B cell (primary cell): ENCODE measurements around the gene UFSP1. TPM values are rescaled to one million over a fixed set of nuclear protein-coding genes. Genes with fewer than 3 reads are reported as not detected.

Experiments used
- ATAC-seq: fragments of 200-7000 bp; cut with Tn5 transposase; one replicate; pipeline ENCODE4 v1.10.0; 2021; ENCODE audit warnings: low read depth, mild to moderate bottlenecking, moderate number of reproducible peaks, moderate library complexity
- CTCF ChIA-PET: fragments of 350-600 bp; sonication (Branson Sonifier 250); formaldehyde crosslinking; loops from one replicate; lab custom pipeline; 2021; ENCODE audit warnings: antibody characterized with exemption, inconsistent platforms; lab: Charles Lee
- POLR2A ChIA-PET: fragments of 350-600 bp; sonication (Branson Sonifier 250); formaldehyde crosslinking; loops from one replicate; lab custom pipeline; 2021; ENCODE audit warnings: antibody characterized with exemption; lab: Charles Lee
- DNase-seq: peaks from one replicate; pipeline ENCODE4 v3.0.0; 2013
- H2AFZ ChIP-seq: 2 replicates; pipeline ENCODE4 v1.6.1; 2012; ENCODE audit warnings: mild to moderate bottlenecking, low read depth, low read length; ENCODE audit not compliant: insufficient read depth, poor library complexity, severe bottlenecking
- H3K27ac ChIP-seq, 2 donors: 1 replicate in 1 of 2; 2 replicates in 1 of 2; pipeline ENCODE4 v1.5.1; 2012 to 2013; ENCODE audit warnings: low read length in 2 of 2, mild to moderate bottlenecking in 2 of 2, moderate library complexity in 1 of 2
- H3K27me3 ChIP-seq, 4 experiments: fragments of 200-600 bp in 1 of 4; sonication (generic) in 1 of 4; replicated peaks in 1 of 4; 1 replicate in 2 of 4; 2 replicates in 2 of 4; pipeline versions ENCODE4 v1.6.1 to v1.7.0; 2013 to 2016; ENCODE audit warnings: low read length in 3 of 4, mild to moderate bottlenecking in 2 of 4, mixed read lengths in 1 of 4, moderate library complexity in 1 of 4; ENCODE audit not compliant: insufficient read depth in 4 of 4, control insufficient read depth in 3 of 4; ENCODE audit errors: control extremely low read depth in 1 of 4
- H3K36me3 ChIP-seq, 2 experiments: replicated peaks in 1 of 2; 1 replicate in 1 of 2; 2 replicates in 1 of 2; pipeline versions ENCODE4 v1.6.1 to v1.7.1; 2013; ENCODE audit warnings: low read length in 1 of 2; ENCODE audit not compliant: insufficient read depth in 2 of 2, control insufficient read depth in 1 of 2; ENCODE audit errors: control extremely low read depth in 1 of 2, extremely low read depth in 1 of 2
- H3K4me1 ChIP-seq, 2 donors: fragments of 200-600 bp in 1 of 2; sonication (generic) in 1 of 2; 1 replicate in 1 of 2; 2 replicates in 1 of 2; pipeline versions ENCODE4 v1.5.1 to v1.6.1; 2013 to 2017; ENCODE audit warnings: low read length in 2 of 2; ENCODE audit not compliant: control insufficient read depth in 2 of 2, insufficient read depth in 2 of 2
- H3K4me2 ChIP-seq: replicated peaks from 2 replicates; pipeline ENCODE3; 2012; ENCODE audit warnings: mild to moderate bottlenecking, low read depth, low read length; ENCODE audit not compliant: poor library complexity, severe bottlenecking
- H3K4me3 ChIP-seq, 5 experiments: fragments of 200-600 bp in 1 of 5; sonication (generic) in 1 of 5; 1 replicate in 3 of 5; 2 replicates in 2 of 5; pipeline versions ENCODE4 v1.5.1 to v1.7.0; 2011 to 2016; ENCODE audit warnings: low read length in 4 of 5, mild to moderate bottlenecking in 4 of 5, low read depth in 2 of 5, control low read depth in 1 of 5, moderate library complexity in 1 of 5; ENCODE audit not compliant: insufficient read depth in 1 of 5; ENCODE audit errors: control extremely low read depth in 1 of 5, extremely low read depth in 1 of 5
- H3K79me2 ChIP-seq: fragments of 200-600 bp; sonication (generic); one replicate; pipeline ENCODE4 v1.6.0; 2016; ENCODE audit warnings: low read length; ENCODE audit not compliant: control insufficient read depth, insufficient read depth
- H3K9ac ChIP-seq: fragments of 200-600 bp; sonication (generic); 2 replicates; pipeline ENCODE4 v1.6.1; 2017; ENCODE audit warnings: mild to moderate bottlenecking, low read length, moderate library complexity
- H3K9me3 ChIP-seq, 3 donors: one replicate each; pipeline versions ENCODE4 v1.6.1 to v1.7.1; 2013; ENCODE audit warnings: low read length in 2 of 3; ENCODE audit not compliant: control insufficient read depth in 2 of 3, insufficient read depth in 1 of 3; ENCODE audit errors: control extremely low read depth in 1 of 3
- H4K20me1 ChIP-seq: 2 replicates; pipeline ENCODE4 v1.6.0; 2012; ENCODE audit warnings: mild to moderate bottlenecking, low read length; ENCODE audit not compliant: insufficient read depth, control insufficient read depth, poor library complexity, severe bottlenecking
- H3K27ac Mint-ChIP-seq: one replicate; pipeline ENCODE4 v1.8.0; 2021; ENCODE audit warnings: mixed read lengths
- H3K27me3 Mint-ChIP-seq: one replicate; pipeline ENCODE4 v1.8.0; 2021; ENCODE audit warnings: mixed read lengths
- H3K4me1 Mint-ChIP-seq: one replicate; pipeline ENCODE4 v1.8.0; 2021; ENCODE audit warnings: mixed read lengths
- H3K4me3 Mint-ChIP-seq: one replicate; pipeline ENCODE4 v1.8.0; 2021; ENCODE audit warnings: mixed read lengths
- H3K9me3 Mint-ChIP-seq: one replicate; pipeline ENCODE4 v1.8.0; 2022; ENCODE audit warnings: mixed read lengths; ENCODE audit not compliant: insufficient read depth
- CTCF ChIP-seq: fragments of 200-600 bp; IDR thresholded peaks from one replicate; pipeline ENCODE4 v1.8.0; 2022; ENCODE audit warnings: antibody characterized with exemption, mild to moderate bottlenecking
- EZH2 ChIP-seq: IDR thresholded peaks from 2 replicates; pipeline ENCODE4 v1.6.1; 2012; ENCODE audit warnings: borderline replicate concordance, low read depth, mild to moderate bottlenecking, moderate library complexity, low read length; ENCODE audit not compliant: insufficient read depth, poor library complexity, severe bottlenecking
- WGBS: methylation state at CpG from one replicate; pipeline ENCODE4 v1.1.5; 2013; ENCODE audit warnings: missing lambda C conversion rate; ENCODE audit not compliant: insufficient coverage; 5-methylcytosine and 5-hydroxymethylcytosine counted together
- intact Hi-C: fragments of 100-400 bp; cut with micrococcal nuclease; formaldehyde crosslinking; loops from one replicate; pipeline ENCODE4 v1.10.0; 2022
- polyA plus RNA-seq: library from polyadenylated mRNA; depleted of rRNA; stranded (reverse); fragments of >200 nt; gene quantifications from 2 replicates; pipeline ENCODE4 v1.2.3, GENCODE V29; 2012
- total RNA-seq, 2 donors: library from RNA; stranded (reverse); fragments of 120-200 nt in 1 of 2; gene quantifications; 1 replicate in 1 of 2; 2 replicates in 1 of 2; pipeline versions ENCODE4 v1.2.3 to v1.2.4, GENCODE V29; 2013 to 2022

Gene UFSP1
- total and polyA plus RNA-seq, 2 donors (not counting 1 experiment from before 2014, with no cell fraction given), result 3.6 to 4.3 TPM

- peaks cover 87% of the 10 kb centered on the region for H4K20me1 ChIP-seq
- peaks cover 16 to 22% of the 10 kb centered on the region in 2 donors for H3K4me1 ChIP-seq
- H3K27ac Mint-ChIP-seq, result no peak overlapping the region
- H3K4me1 Mint-ChIP-seq, result peaks cover 39% of the 10 kb centered on the region
- no peaks in the 10 kb centered on the region for H3K27me3 Mint-ChIP-seq
- intact Hi-C loops, result no loop called here
- H3K9ac ChIP-seq, result no peak overlapping the region
- no peak overlapping the region for H3K4me3 ChIP-seq
- H3K27ac ChIP-seq, result no peak overlapping the region
- POLR2A ChIA-PET, result no interaction called here
- TF ChIP-seq EZH2 (no peak), CTCF (no peak)
- CTCF ChIA-PET, result no interaction called here
- H3K36me3 ChIP-seq, result peaks cover 0 to 71% of the 10 kb centered on the region in 2 experiments
- H3K79me2 ChIP-seq, result peaks cover 73% of the 10 kb centered on the region
- ATAC-seq (no peak), DNase-seq (no peak)
- H2AFZ ChIP-seq, result no peak overlapping the region
- H3K27me3 ChIP-seq, result no peaks in the 10 kb centered on the region
- H3K9me3 ChIP-seq, result no peaks in the 10 kb centered on the region
- no peak overlapping the region for H3K4me3 Mint-ChIP-seq
- 87% methylated on average over 11 of the region's 11 CpGs for WGBS
- no peaks in the 10 kb centered on the region for H3K9me3 Mint-ChIP-seq
- no peak overlapping the region for H3K4me2 ChIP-seq
Observed at GRCh38 chr7:100879685-100880261, 9.7 kb downstream of the UFSP1 start.

- Histone ChIP-seq H4K20me1 (peaks cover 80% of the 10 kb centered on the region), H3K27ac (no peak overlapping the region), H3K79me2 (peaks cover 82% of the 10 kb centered on the region), H3K9ac (no peak overlapping the region), H3K27me3 (no peaks in the 10 kb centered on the region), H3K4me3 (no peak overlapping the region), H3K4me1 (peaks cover 22 to 32% of the 10 kb centered on the region in 2 donors), H3K4me2 (no peak overlapping the region), H3K36me3 (peaks cover 0 to 60% of the 10 kb centered on the region in 2 experiments), H3K9me3 (no peaks in the 10 kb centered on the region), H2AFZ (no peak overlapping the region)
- 94% methylated on average over 3 of the region's 6 CpGs for WGBS
- Mint-ChIP-seq H3K9me3 (no peaks in the 10 kb centered on the region), H3K4me3 (no peak overlapping the region), H3K27me3 (no peaks in the 10 kb centered on the region), H3K27ac (no peak overlapping the region), H3K4me1 (peaks cover 44% of the 10 kb centered on the region)
- TF ChIP-seq EZH2, result no peak
- TF ChIP-seq CTCF, result no peak
- intact Hi-C loops, result no loop called here
- POLR2A ChIA-PET, result interaction anchor here (0.7 kb wide), 1 partner anchor 24 kb away, joined by 3 read pairs; no protein-coding TSS in a partner anchor
- CTCF ChIA-PET, result interaction anchor here (1.1 to 1.3 kb wide), 2 partner anchors 11 to 16 kb away, joined by 3 to 4 read pairs; partner anchors contain the start of gene UFSP1
- ATAC-seq (no peak), DNase-seq (no peak)
Observed at GRCh38 chr7:100878685-100879084, 10.8 kb downstream of the UFSP1 start.
